ENCODE results near the gene PNPLA2.

Gene PNPLA2

GRCh38 chr11:839280-839623 lies 20.5 kb downstream of the PNPLA2 start:
- Histone ChIP-seq H3K27ac (peak overlapping the region; percentile 9; the same call in 1 of the 2 replicates), H3K9ac (ENCODE audit: insufficient read length) (no peak overlapping the region), H3K4me3 (no peak overlapping the region), H3K9me3 (ENCODE audit: low read depth, low read length) (no peaks in the 10 kb centered on the region), H3K36me3 (ENCODE audit: insufficient read depth, low read length) (peaks cover 37% of the 10 kb centered on the region)
- DNase-seq (ENCODE audit: low read depth, low spot score): no peak
- TF ChIP-seq POLR2AphosphoS5 (IDR thresholded peaks at IDR 0.05; ENCODE audit: borderline replicate concordance, low read depth, low read length): peak; percentile 71; the same call in 1 of the 2 replicates
- TF ChIP-seq EZH2 (IDR thresholded peaks at IDR 0.05): no peak
- TF ChIP-seq FOXP2 (optimal IDR thresholded peaks at IDR 0.05; ENCODE audit: control extremely low read depth, extremely low read length, insufficient read depth): no peak

GRCh38 chr11:839875-840617 lies 21.3 kb downstream of the PNPLA2 start:
- Histone ChIP-seq H3K4me3 (peak overlapping the region; percentile 97), H3K9me3 (ENCODE audit: low read depth, low read length) (no peaks in the 10 kb centered on the region), H3K9ac (ENCODE audit: insufficient read length) (peak overlapping the region; percentile 12), H3K36me3 (ENCODE audit: insufficient read depth, low read length) (peaks cover 37% of the 10 kb centered on the region), H3K27ac (peak overlapping the region; percentile 9; the same call in 1 of the 2 replicates)
- TF ChIP-seq EZH2 (IDR thresholded peaks at IDR 0.05) (no peak), FOXP2 (optimal IDR thresholded peaks at IDR 0.05; ENCODE audit: control extremely low read depth, extremely low read length, insufficient read depth) (no peak), POLR2AphosphoS5 (IDR thresholded peaks at IDR 0.05; ENCODE audit: borderline replicate concordance, low read depth, low read length) (no peak)
- DNase-seq (ENCODE audit: low read depth, low spot score): no peak

- no peak for DNase-seq (ENCODE audit: low read depth, low spot score)
- H3K27ac ChIP-seq: peak overlapping the region; percentile 96
- no peaks in the 10 kb centered on the region for H3K9me3 ChIP-seq (ENCODE audit: low read depth, low read length)
- peak overlapping the region; percentile 95 for H3K9ac ChIP-seq (ENCODE audit: insufficient read length)
- TF ChIP-seq POLR2AphosphoS5 (IDR thresholded peaks at IDR 0.05; ENCODE audit: borderline replicate concordance, low read depth, low read length) (no peak), EZH2 (IDR thresholded peaks at IDR 0.05) (no peak), FOXP2 (optimal IDR thresholded peaks at IDR 0.05; ENCODE audit: control extremely low read depth, extremely low read length, insufficient read depth) (no peak)
- H3K36me3 ChIP-seq (ENCODE audit: insufficient read depth, low read length): peaks cover 34% of the 10 kb centered on the region
- H3K4me3 ChIP-seq: peak overlapping the region; percentile 97
Observed at GRCh38 chr11:841981-842369, 23.3 kb downstream of the PNPLA2 start.

- no peak for DNase-seq (ENCODE audit: low read depth, low spot score)
- H3K4me3 ChIP-seq: peak within 1 kb of the TSS; percentile 97
- H3K36me3 ChIP-seq (ENCODE audit: insufficient read depth, low read length): peaks cover 28% of the 10 kb centered on the region
- H3K9me3 ChIP-seq (ENCODE audit: low read depth, low read length): no peaks in the 10 kb centered on the region
- H3K27ac ChIP-seq: peak within 1 kb of the TSS; percentile 96
- peak within 1 kb of the TSS; percentile 95 for H3K9ac ChIP-seq (ENCODE audit: insufficient read length)
- TF ChIP-seq FOXP2 (optimal IDR thresholded peaks at IDR 0.05; ENCODE audit: control extremely low read depth, extremely low read length, insufficient read depth) (no peak), POLR2AphosphoS5 (IDR thresholded peaks at IDR 0.05; ENCODE audit: borderline replicate concordance, low read depth, low read length) (peak; percentile 97), EZH2 (IDR thresholded peaks at IDR 0.05) (no peak)
Observed at GRCh38 chr11:842370-843002, 23.8 kb downstream of the PNPLA2 start, which contains the start of the genes POLR2L and TSPAN4. POLR2L (minus strand) TSS chr11:842529; CDS start chr11:842508, 21 bp downstream. TSPAN4 (plus strand) TSS chr11:842852; CDS start chr11:850305, 7,453 bp downstream.

- no peak for DNase-seq (ENCODE audit: low read depth, low spot score)
- TF ChIP-seq EZH2 (IDR thresholded peaks at IDR 0.05) (no peak), FOXP2 (optimal IDR thresholded peaks at IDR 0.05; ENCODE audit: control extremely low read depth, extremely low read length, insufficient read depth) (no peak), POLR2AphosphoS5 (IDR thresholded peaks at IDR 0.05; ENCODE audit: borderline replicate concordance, low read depth, low read length) (no peak)
- Histone ChIP-seq H3K9me3 (ENCODE audit: low read depth, low read length) (no peaks in the 10 kb centered on the region), H3K27ac (peak overlapping the region; percentile 86), H3K36me3 (ENCODE audit: insufficient read depth, low read length) (peaks cover 22% of the 10 kb centered on the region), H3K9ac (ENCODE audit: insufficient read length) (peak overlapping the region; percentile 95), H3K4me3 (peak overlapping the region; percentile 97)
Observed at GRCh38 chr11:843086-843734, 24.5 kb downstream of the PNPLA2 start.

GRCh38 chr11:843818-844692 lies 25.3 kb downstream of the PNPLA2 start:
- peak overlapping the region; percentile 86 for H3K27ac ChIP-seq
- no peak for DNase-seq (ENCODE audit: low read depth, low spot score)
- peak overlapping the region; percentile 95 for H3K9ac ChIP-seq (ENCODE audit: insufficient read length)
- peak; percentile 65 for TF ChIP-seq FOXP2 (optimal IDR thresholded peaks at IDR 0.05; ENCODE audit: control extremely low read depth, extremely low read length, insufficient read depth)
- no peak; the same call in 1 of the 2 replicates for TF ChIP-seq POLR2AphosphoS5 (IDR thresholded peaks at IDR 0.05; ENCODE audit: borderline replicate concordance, low read depth, low read length)
- no peak for TF ChIP-seq EZH2 (IDR thresholded peaks at IDR 0.05)
- H3K4me3 ChIP-seq: peak overlapping the region; percentile 97
- H3K36me3 ChIP-seq (ENCODE audit: insufficient read depth, low read length): peaks cover 15% of the 10 kb centered on the region
- no peaks in the 10 kb centered on the region for H3K9me3 ChIP-seq (ENCODE audit: low read depth, low read length)

GRCh38 chr11:844693-845644 lies 26.3 kb downstream of the PNPLA2 start:
- Histone ChIP-seq H3K9ac (ENCODE audit: insufficient read length) (no peak overlapping the region), H3K9me3 (ENCODE audit: low read depth, low read length) (no peaks in the 10 kb centered on the region), H3K27ac (peak overlapping the region; percentile 86), H3K4me3 (peak overlapping the region; percentile 97), H3K36me3 (ENCODE audit: insufficient read depth, low read length) (peaks cover 6% of the 10 kb centered on the region)
- DNase-seq (ENCODE audit: low read depth, low spot score): no peak
- TF ChIP-seq FOXP2 (optimal IDR thresholded peaks at IDR 0.05; ENCODE audit: control extremely low read depth, extremely low read length, insufficient read depth) (no peak), POLR2AphosphoS5 (IDR thresholded peaks at IDR 0.05; ENCODE audit: borderline replicate concordance, low read depth, low read length) (no peak), EZH2 (IDR thresholded peaks at IDR 0.05) (no peak)
